K562 (cell line): ENCODE data around the gene RRBP1. TPM values are rescaled to one million over a fixed set of nuclear protein-coding genes. Genes with fewer than 3 reads are reported as not detected.

ENCODE experiments used
- BACH1 ChIP-seq: fragments of 200-800 bp; sonication (Bioruptor generic); IDR thresholded peaks from 2 replicates; pipeline ENCODE4 v1.6.1; 2016; ENCODE audit warnings: missing genetic modification characterization, missing compliant biosample characterization
- HMGN3 ChIP-seq: IDR thresholded peaks from 2 replicates; pipeline ENCODE4 v1.6.1; 2011; ENCODE audit warnings: borderline replicate concordance, low read depth, mild to moderate bottlenecking, mixed read lengths, low read length; ENCODE audit not compliant: insufficient read length; ENCODE audit errors: extremely low read depth
- KLF16 ChIP-seq: IDR thresholded peaks from 2 replicates; pipeline ENCODE4 v1.6.1; 2016; ENCODE audit warnings: antibody characterized with exemption
- MAFF ChIP-seq: IDR thresholded peaks from 2 replicates; pipeline ENCODE4 v1.6.1; 2012; ENCODE audit warnings: low read length, improper control_type of control experiment
- MAZ ChIP-seq, 2 experiments: fragments of 450-650 bp in 1 of 2; sonication (generic) in 1 of 2; formaldehyde crosslinking; IDR thresholded peaks in 1 of 2; conservative IDR thresholded peaks in 1 of 2; 2 replicates each; pipeline versions ENCODE4 v1.4.0 to v1.5.0; 2020; ENCODE audit warnings: mild to moderate bottlenecking in 1 of 2, missing genetic modification reagents in 1 of 2
- MYC ChIP-seq, 2 experiments: fragments of 250-450 bp in 1 of 2; sonication (Bioruptor Pico) in 1 of 2; IDR thresholded peaks; 2 replicates each; pipeline versions ENCODE4 v1.5.1 to v1.6.1; 2012 to 2021; ENCODE audit warnings: low read depth in 2 of 2, borderline replicate concordance in 1 of 2, improper control_type of control experiment in 1 of 2, low read length in 1 of 2, mild to moderate bottlenecking in 1 of 2, moderate library complexity in 1 of 2
- NCOA6 ChIP-seq: fragments of 450-650 bp; IDR thresholded peaks from 2 replicates; pipeline ENCODE4 v1.6.1; 2017; ENCODE audit warnings: mild to moderate bottlenecking
- ZC3H11A ChIP-seq: IDR thresholded peaks from 2 replicates; pipeline ENCODE4 v1.6.1; 2012; ENCODE audit warnings: low read depth, low read length, improper control_type of control experiment
- ZNF121 ChIP-seq: sonication (generic); formaldehyde crosslinking; conservative IDR thresholded peaks from 2 replicates; pipeline ENCODE4 v1.8.0; 2022; ENCODE audit warnings: missing genetic modification reagents
- ZNF431 ChIP-seq: sonication (generic); formaldehyde crosslinking; IDR thresholded peaks from 2 replicates; pipeline ENCODE4 v1.8.0; 2022; ENCODE audit warnings: mild to moderate bottlenecking, missing genetic modification reagents
- ZNF589 ChIP-seq: fragments of 200-800 bp; sonication (Bioruptor generic); IDR thresholded peaks from 2 replicates; pipeline ENCODE4 v1.6.1; 2016; ENCODE audit warnings: low read depth, missing genetic modification characterization, missing compliant biosample characterization
- ZNF707 ChIP-seq: fragments of 250-450 bp; sonication (Bioruptor Pico); conservative IDR thresholded peaks from 2 replicates; pipeline ENCODE4 v1.8.0; 2022; ENCODE audit warnings: inconsistent platforms, mild to moderate bottlenecking, moderate library complexity
- ZNF830 ChIP-seq: fragments of 250-450 bp; sonication (Bioruptor Pico); IDR thresholded peaks from 2 replicates; pipeline ENCODE4 v1.5.0; 2021; ENCODE audit warnings: mild to moderate bottlenecking
- polyA plus RNA-seq, 8 experiments: library from polyadenylated mRNA; depleted of rRNA in 4 of 8; stranded (reverse) in 5 of 8; unstranded in 3 of 8; fragments of >200 nt; fragmentation: Nextera tagmentation in 2 of 8; fragmentation: Illumina TruSeq in 1 of 8; extraction: Ambion mirVana in 2 of 8; extraction: Trizol in 1 of 8; gene quantifications; 2 replicates each; pipeline versions ENCODE4 v1.2.1 to v1.2.3, GENCODE V29; 2011 to 2014; ENCODE audit warnings: inconsistent platforms in 1 of 8, missing spikeins in 1 of 8
- total RNA-seq, 7 experiments: library from RNA; depleted of rRNA in 6 of 7; stranded (reverse); fragments of >200 nt in 6 of 7; fragmentation: Illumina TruSeq in 2 of 7; extraction: Trizol in 2 of 7; gene quantifications; 2 replicates each; pipeline versions ENCODE4 v1.2.1 to v1.2.3, GENCODE V29; 2011 to 2021; ENCODE audit warnings: low replicate concordance in 1 of 7
- TF ChIP-seq, protein P1 (sequence below): IDR thresholded peaks from 2 replicates; pipeline ENCODE4 v1.6.1; 2011; ENCODE audit warnings: borderline replicate concordance, low read depth, mild to moderate bottlenecking, moderate library complexity, low read length; ENCODE audit not compliant: insufficient read depth, poor library complexity, severe bottlenecking
- TF ChIP-seq, protein P2 (sequence below), 3 experiments: IDR thresholded peaks in 2 of 3; conservative IDR thresholded peaks in 1 of 3; 2 replicates each; pipeline ENCODE4 v1.5.1; 2011 to 2012; ENCODE audit warnings: low read length in 3 of 3, mild to moderate bottlenecking in 3 of 3, control low read depth in 2 of 3, improper control_type of control experiment in 1 of 3, inconsistent platforms in 1 of 3, low read depth in 1 of 3, mixed read lengths in 1 of 3, moderate library complexity in 1 of 3; ENCODE audit not compliant: insufficient read depth in 2 of 3
- TF ChIP-seq, protein P3 (sequence below): fragments of 450-650 bp; formaldehyde crosslinking; IDR thresholded peaks from 2 replicates; pipeline ENCODE4 v1.4.0; 2020; ENCODE audit warnings: mild to moderate bottlenecking, moderate library complexity
- TF ChIP-seq, protein P4 (sequence below): sonication (generic); formaldehyde crosslinking; IDR thresholded peaks from 2 replicates; pipeline ENCODE4 v1.8.0; 2022; ENCODE audit warnings: mild to moderate bottlenecking, missing genetic modification reagents

The RRBP1 gene
- total and polyA plus RNA-seq, 9 of the 15 experiments (the other 6 are each of a cell fraction or from before 2014, with no cell fraction given), result 0.84 to 32.0 (median 17.6) TPM

DNA sequence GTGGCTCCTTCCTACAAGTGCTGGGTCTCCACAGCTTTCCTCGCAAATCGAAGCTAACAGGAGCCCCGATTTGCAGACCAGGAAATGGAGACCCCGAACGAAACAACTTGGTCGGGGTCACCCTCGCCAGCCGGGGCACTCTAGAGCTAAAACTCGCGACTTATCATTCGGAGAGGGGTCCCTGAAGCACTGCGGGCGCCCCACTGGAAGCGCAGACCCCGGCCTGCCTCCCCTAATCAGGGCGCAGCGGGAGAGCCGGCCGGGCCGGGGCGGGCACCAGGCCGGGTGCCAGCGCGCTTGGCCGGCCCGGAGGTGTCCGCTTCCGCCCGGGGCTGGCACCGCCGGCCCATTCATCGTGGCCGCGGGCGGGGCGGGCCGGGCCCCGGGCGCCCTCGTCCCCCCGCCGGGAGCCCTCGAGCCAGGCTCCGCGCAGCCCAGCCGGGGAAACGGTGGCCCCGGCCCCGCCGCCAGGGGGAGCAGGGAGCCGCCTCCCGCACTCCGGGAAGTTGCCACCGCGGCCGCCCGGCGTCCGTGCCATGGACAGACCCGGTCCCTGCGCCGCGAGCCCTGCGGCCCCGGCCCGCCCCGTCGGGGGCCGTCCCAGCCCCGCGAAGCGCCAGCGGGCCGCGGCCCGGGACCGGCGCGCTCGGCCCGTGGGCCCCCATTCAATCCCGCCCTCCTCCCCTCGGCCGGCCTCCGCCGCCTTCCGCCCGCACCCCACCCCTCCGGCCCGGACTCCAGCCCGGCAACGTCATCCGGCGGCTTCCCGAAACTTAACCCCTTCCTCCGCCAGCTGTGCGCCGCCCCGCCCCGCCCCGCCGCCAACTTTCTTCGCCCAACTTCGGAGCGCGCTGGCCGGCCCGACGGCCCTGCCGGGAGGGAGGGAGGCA is 961 bp downstream of the RRBP1 start (continued):
- TF ChIP-seq, protein P1, sequence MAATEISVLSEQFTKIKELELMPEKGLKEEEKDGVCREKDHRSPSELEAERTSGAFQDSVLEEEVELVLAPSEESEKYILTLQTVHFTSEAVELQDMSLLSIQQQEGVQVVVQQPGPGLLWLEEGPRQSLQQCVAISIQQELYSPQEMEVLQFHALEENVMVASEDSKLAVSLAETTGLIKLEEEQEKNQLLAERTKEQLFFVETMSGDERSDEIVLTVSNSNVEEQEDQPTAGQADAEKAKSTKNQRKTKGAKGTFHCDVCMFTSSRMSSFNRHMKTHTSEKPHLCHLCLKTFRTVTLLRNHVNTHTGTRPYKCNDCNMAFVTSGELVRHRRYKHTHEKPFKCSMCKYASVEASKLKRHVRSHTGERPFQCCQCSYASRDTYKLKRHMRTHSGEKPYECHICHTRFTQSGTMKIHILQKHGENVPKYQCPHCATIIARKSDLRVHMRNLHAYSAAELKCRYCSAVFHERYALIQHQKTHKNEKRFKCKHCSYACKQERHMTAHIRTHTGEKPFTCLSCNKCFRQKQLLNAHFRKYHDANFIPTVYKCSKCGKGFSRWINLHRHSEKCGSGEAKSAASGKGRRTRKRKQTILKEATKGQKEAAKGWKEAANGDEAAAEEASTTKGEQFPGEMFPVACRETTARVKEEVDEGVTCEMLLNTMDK, result peak; percentile 67
- TF ChIP-seq MYC (IDR thresholded peaks at IDR 0.05; ENCODE audit: low read depth, low read length), result 0 out of 2 replicates have a peak, but pooled peaks have one; percentile 29
- TF ChIP-seq MYC (CRISPR knock-in tag; IDR thresholded peaks at IDR 0.05; ENCODE audit: borderline replicate concordance, low read depth), result no peak
- TF ChIP-seq ZNF589 (CRISPR knock-in tag), result no peak
- TF ChIP-seq ZNF121 (CRISPR knock-in tag), result no peak
- no peak for TF ChIP-seq BACH1 (tag)
- TF ChIP-seq NCOA6, result peak; percentile 12; the same call in 1 of the 2 replicates
- TF ChIP-seq, protein P2, sequence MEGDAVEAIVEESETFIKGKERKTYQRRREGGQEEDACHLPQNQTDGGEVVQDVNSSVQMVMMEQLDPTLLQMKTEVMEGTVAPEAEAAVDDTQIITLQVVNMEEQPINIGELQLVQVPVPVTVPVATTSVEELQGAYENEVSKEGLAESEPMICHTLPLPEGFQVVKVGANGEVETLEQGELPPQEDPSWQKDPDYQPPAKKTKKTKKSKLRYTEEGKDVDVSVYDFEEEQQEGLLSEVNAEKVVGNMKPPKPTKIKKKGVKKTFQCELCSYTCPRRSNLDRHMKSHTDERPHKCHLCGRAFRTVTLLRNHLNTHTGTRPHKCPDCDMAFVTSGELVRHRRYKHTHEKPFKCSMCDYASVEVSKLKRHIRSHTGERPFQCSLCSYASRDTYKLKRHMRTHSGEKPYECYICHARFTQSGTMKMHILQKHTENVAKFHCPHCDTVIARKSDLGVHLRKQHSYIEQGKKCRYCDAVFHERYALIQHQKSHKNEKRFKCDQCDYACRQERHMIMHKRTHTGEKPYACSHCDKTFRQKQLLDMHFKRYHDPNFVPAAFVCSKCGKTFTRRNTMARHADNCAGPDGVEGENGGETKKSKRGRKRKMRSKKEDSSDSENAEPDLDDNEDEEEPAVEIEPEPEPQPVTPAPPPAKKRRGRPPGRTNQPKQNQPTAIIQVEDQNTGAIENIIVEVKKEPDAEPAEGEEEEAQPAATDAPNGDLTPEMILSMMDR (IDR thresholded peaks at IDR 0.05 in 2 of 3, conservative IDR thresholded peaks at IDR 0.05 in 1 of 3; ENCODE audit: insufficient read depth in 2 of 3, low read depth in 1 of 3, low read length in 3 of 3), result peak; percentile 20 to 70 (median 57); a peak in 4 of 6 replicates
- TF ChIP-seq ZC3H11A, result no peak
- TF ChIP-seq, protein P3, sequence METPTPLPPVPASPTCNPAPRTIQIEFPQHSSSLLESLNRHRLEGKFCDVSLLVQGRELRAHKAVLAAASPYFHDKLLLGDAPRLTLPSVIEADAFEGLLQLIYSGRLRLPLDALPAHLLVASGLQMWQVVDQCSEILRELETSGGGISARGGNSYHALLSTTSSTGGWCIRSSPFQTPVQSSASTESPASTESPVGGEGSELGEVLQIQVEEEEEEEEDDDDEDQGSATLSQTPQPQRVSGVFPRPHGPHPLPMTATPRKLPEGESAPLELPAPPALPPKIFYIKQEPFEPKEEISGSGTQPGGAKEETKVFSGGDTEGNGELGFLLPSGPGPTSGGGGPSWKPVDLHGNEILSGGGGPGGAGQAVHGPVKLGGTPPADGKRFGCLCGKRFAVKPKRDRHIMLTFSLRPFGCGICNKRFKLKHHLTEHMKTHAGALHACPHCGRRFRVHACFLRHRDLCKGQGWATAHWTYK (CRISPR knock-in tag), result no peak
- TF ChIP-seq HMGN3, result no peak
- no peak for TF ChIP-seq KLF16
- TF ChIP-seq ZNF707 (CRISPR knock-in tag), result no peak
- TF ChIP-seq MAFF, result no peak
- peak in 1 of 2 experiments; percentile 49; a peak in 1 of 4 replicates for TF ChIP-seq MAZ (CRISPR knock-in tag; conservative IDR thresholded peaks at IDR 0.05 in 1 of 2, IDR thresholded peaks at IDR 0.05 in 1 of 2)
- no peak for TF ChIP-seq ZNF431 (CRISPR knock-in tag)
- TF ChIP-seq ZNF830 (CRISPR knock-in tag), result no peak
- TF ChIP-seq, protein P4, sequence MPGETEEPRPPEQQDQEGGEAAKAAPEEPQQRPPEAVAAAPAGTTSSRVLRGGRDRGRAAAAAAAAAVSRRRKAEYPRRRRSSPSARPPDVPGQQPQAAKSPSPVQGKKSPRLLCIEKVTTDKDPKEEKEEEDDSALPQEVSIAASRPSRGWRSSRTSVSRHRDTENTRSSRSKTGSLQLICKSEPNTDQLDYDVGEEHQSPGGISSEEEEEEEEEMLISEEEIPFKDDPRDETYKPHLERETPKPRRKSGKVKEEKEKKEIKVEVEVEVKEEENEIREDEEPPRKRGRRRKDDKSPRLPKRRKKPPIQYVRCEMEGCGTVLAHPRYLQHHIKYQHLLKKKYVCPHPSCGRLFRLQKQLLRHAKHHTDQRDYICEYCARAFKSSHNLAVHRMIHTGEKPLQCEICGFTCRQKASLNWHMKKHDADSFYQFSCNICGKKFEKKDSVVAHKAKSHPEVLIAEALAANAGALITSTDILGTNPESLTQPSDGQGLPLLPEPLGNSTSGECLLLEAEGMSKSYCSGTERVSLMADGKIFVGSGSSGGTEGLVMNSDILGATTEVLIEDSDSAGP (CRISPR knock-in tag), result no peak
